IMR-90 (cell line): ENCODE measurements around the gene CLSTN3.

Experiments used
- MAZ ChIP-seq: IDR thresholded peaks from 2 replicates; pipeline ENCODE4 v1.6.1; 2012; ENCODE audit warnings: low read depth, mild to moderate bottlenecking, low read length, improper control_type of control experiment, moderate library complexity, borderline replicate concordance
- POLR2A ChIP-seq: IDR thresholded peaks from 2 replicates; pipeline ENCODE4 v1.6.1; 2012; ENCODE audit warnings: mild to moderate bottlenecking, low read depth, low read length
- RFX5 ChIP-seq: IDR thresholded peaks from 2 replicates; pipeline ENCODE4 v1.8.0; 2012; ENCODE audit warnings: low read depth, mild to moderate bottlenecking, low read length, moderate library complexity
- TF ChIP-seq, protein P1 (sequence below): conservative IDR thresholded peaks from 2 replicates; pipeline ENCODE4 v1.5.1; 2012; ENCODE audit warnings: mild to moderate bottlenecking, low read depth, low read length, improper control_type of control experiment

GRCh38 chr12:7175493-7175892, 45.3 kb downstream of the CLSTN3 start:
- TF ChIP-seq, protein P1, sequence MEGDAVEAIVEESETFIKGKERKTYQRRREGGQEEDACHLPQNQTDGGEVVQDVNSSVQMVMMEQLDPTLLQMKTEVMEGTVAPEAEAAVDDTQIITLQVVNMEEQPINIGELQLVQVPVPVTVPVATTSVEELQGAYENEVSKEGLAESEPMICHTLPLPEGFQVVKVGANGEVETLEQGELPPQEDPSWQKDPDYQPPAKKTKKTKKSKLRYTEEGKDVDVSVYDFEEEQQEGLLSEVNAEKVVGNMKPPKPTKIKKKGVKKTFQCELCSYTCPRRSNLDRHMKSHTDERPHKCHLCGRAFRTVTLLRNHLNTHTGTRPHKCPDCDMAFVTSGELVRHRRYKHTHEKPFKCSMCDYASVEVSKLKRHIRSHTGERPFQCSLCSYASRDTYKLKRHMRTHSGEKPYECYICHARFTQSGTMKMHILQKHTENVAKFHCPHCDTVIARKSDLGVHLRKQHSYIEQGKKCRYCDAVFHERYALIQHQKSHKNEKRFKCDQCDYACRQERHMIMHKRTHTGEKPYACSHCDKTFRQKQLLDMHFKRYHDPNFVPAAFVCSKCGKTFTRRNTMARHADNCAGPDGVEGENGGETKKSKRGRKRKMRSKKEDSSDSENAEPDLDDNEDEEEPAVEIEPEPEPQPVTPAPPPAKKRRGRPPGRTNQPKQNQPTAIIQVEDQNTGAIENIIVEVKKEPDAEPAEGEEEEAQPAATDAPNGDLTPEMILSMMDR, result no peak
- TF ChIP-seq MAZ, result no peak
- TF ChIP-seq POLR2A, result no peak
- TF ChIP-seq RFX5, result no peak
